ENCODE data around the gene DLX4.

DLX4 gene

DNA sequence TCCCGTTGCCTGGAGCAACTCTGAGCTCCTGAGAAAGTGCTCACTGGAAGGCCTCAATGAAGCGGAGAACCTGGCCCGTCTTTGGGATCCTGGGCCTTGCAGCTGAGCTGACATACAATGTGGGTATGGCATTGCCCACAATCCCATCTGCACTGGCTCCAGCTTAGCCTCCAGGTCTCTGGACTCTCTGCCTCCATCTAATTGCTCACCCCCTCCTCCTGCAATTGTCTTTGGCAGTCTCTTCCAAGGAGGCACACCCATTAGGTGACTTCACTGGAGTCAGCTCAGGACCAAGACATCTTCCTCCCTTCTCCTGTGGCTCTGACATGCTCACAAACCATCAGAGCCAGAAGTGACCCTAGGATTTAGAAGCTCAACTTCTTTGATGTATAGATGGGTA is 1.5 kb downstream of the DLX4 start:
- DNase-seq: no peak

DNA sequence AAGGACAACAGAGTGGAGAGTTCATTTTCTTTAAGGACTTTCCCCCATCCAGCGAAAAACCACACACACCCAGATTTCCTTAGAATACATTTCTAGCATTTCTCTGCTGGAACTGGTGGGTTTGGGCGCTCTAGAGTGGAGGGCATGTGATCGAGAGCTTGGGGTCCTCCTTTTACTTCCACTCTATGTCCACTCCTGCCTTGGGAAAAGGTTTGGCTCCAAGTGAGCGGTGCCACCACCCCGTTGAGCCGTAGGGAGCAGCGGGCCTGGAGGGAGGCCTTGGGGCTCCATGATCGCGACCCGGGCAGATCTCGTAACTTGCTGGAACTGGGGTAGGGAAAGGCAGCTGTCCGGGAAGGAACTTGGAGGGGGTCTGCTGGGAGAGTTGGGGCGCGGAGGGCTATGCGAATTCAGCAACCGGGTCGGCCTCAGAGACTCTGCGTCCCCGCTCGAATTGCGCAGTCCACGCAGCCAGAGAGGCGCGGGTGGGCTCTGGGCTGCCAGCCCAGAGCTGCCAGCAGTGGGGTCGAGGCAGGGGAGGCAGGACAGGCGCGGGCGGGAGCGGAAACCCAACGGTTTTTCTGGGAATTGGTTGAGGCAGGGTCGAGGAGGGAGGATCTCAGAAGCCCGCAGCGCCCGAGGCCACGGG is 2.3 kb downstream of the DLX4 start:
- no peak for DNase-seq

DNA sequence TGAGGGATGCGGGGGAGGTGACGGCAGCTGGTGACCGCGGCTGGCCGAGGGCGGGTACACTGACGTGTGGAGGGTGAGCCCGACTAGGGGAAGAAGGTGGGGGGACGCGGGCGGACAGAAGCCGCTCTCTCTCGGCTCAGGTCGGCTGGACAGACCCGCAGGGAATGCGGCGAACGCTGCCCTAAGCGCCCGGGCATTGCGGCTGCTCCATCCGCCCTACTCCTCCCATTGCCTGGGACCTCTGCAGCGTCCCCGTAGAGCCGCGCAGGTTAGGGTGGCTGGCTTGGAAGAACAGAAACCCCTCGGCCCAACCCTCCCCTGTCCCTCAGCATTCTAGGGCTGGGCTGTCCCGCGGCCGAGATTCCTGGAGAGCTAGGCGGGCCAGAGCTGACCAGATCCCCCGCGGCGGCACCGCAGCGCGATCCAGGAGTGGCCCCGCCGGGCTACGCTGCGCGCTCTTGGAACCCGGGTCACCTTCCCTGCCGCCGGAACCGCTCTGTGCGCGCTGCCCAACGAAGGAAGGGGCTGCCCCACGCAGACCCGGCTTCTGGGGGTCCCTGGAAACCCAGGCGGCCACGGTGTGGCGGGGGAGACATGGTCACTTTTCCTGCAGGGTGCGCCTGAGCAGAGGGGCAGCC is 3.0 kb downstream of the DLX4 start:
- DNase-seq: no peak

DNA sequence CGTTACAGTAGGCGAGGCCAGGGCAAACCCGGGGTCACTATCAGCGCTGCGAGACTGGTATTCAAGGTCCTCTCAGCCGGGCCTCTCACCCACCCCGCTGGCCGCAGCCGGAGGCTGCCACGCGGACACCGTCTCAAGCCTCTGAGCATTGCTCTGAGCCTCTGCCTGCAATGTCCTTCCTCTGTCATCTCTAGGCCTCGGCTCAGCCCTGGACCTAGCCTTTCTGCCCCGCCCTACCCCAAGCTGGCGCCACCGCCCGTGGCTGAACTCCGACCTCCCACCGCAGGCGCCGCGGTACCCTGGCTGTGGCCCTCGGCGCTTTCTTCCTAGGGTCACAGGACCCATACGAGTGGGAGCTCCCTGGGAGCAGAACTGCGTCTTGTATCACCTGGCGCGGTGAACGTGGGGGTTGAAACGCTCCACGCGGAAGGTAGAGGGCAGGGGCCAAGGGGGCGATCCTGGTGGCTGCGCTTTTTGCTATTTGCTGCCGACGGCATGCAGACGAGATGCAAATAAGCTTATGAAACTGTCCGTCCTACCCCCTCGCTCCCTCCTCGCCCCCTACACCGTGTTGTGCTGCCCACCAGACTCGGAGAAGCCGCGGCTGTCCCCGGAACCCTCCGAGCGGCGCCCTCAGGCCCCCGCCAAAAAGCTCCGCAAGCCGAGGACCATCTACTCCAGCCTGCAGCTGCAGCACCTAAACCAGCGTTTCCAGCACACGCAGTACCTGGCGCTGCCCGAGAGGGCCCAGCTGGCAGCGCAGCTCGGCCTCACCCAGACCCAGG is 3.7 kb downstream of the DLX4 start:
- DNase-seq: no peak

DNA sequence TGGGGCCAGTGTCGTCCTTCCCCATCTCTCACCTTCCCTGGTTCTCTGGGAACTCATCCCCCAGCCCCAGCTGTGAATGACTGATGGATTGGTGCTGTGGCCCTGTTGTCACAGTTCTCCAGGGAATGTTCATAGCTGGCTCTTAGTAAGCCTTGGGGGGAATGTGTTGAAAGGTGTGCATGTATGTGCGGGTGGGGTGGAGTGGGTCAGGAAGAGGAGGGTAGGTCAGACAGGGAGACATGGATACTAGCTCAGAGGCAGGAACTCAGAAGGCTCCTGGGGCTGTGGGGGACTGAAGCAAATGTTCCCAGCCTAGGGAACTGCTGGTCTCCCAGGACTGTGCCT is 4.3 kb downstream of the DLX4 start:
- DNase-seq: no peak

DNA sequence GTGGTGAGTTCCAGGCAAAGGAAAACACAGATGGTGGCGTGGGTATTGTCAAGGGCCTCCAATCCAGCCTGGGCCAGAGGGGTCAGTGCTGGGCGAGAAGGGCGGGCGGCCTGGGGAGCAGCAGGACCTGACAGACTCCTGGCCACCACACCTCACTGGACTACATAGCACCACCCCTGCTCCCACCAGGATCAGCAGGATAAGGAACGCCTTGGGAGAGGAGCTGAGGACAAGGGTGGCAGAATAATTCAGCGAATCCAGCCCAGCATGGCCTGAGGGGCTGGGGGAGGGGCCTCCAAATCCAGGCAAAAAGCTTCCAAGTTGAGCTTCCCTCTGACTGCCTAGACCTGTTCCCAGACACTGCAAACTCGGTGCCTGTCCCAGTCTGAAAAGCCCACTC is 6.5 kb downstream of the DLX4 start:
- no peak for DNase-seq

DNA sequence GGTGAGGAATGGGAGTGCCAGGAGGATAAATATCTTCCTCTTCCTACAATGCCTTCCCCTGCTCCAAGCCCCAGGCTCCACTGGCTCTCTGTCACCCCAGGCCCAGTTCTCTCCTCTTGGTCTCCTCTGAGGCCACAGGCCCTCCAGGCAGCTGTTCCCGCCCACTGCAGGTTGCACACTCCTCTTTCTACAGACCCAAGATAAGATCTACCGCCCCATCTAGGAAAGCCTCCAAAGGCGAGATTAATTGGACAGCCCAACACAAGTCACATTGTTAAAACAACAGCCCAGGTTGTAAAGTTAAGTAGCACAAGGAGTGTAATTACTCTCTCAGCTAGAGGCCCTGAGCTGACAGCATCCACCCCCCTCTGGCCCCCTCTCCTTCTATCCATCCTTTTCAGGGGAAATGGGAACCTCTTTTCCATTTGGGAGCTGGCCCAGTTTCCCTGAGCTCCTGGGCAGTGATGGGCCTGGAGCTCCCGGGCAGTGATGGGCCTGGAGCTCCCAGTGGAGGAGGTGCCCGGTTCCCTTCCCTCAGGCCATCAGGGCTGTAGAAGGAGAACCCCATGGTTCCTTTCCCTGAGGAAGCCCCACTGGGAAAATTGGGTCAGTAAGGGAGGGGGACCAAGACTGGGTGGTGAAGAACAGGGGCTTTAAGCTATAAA is 7.3 kb downstream of the DLX4 start:
- DNase-seq: no peak

DNA sequence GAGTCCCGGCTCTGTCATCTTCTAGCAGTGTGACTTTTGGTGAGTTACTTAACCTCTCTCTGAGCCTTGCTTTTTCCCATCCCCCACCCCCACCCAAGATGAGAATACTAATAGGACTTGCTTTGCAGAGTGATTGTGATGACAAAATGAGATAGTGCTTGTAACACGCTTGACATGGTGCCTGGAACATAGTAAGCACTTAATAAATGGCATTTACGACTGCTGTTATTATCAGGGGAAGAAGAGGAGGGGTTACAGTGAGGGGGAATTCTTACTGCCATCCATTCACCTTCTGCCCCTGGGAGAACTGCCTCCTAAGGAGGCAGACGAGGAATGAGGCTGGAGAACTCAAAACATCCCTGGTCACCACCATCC is 7.8 kb downstream of the DLX4 start:
- DNase-seq: no peak

DNA sequence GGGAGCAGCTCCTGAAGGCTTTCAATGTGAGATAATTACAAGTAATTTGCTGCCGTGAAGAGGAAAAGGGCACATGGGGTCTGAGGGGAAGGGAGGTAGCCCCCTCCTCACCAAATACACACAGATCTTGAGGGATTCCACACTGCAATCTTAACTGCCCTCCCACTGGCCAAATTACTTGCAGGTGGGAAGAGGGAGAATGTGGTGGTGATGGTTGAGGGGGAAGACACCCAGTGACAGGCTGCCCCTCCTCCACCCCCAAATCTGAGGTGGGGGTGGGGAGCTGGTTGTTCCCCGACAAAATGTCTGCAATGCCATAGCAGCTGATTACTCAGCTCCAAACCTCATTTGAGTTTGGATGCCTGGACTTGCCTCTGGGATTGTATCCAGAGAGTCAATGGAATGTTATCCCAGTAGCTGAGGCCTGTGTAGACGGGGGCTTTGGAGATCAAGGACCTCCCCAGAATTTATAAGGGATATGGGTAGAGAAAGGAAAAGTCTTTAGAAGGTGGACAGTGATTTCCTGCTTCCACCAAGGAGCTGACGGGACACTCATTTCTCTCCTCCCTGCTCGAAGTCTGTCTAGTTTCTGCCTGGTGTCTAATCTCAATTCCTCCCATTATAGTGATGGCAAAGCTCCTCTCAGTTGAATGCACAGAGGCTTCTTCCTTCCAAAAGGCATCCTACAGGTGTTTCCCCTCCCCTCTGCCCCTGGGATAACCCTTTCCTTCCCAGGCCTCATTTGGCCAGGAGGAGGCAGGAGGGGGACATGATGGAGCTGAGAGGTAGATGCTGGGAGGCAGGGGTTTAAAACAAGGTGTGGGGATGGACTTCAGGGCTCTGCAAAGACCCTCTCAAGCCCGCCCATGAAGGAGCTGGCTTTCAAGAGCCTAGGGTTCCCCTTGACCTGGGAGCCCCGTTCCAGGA is 8.7 kb downstream of the DLX4 start:
- DNase-seq: no peak

DNA sequence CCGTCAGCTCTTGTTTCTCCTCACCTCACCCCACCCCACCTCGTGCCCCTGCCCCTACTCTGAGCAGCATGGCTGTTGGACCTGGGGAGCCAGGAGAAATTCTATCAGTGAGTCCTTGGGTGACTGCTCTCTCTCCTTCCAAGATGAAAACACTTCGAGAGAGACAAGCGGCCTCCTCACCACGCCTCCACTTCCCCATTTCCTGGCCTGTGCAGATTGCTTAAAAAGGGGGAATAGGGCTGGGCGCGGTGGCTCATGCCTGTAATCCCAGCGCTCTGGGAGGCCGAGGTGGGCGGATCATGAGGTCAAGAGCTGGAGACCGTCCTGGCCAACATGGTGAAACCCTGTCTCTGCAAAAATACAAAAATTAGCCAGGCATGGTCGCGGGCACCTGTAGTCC is 9.5 kb downstream of the DLX4 start:
- no peak for DNase-seq

DNA sequence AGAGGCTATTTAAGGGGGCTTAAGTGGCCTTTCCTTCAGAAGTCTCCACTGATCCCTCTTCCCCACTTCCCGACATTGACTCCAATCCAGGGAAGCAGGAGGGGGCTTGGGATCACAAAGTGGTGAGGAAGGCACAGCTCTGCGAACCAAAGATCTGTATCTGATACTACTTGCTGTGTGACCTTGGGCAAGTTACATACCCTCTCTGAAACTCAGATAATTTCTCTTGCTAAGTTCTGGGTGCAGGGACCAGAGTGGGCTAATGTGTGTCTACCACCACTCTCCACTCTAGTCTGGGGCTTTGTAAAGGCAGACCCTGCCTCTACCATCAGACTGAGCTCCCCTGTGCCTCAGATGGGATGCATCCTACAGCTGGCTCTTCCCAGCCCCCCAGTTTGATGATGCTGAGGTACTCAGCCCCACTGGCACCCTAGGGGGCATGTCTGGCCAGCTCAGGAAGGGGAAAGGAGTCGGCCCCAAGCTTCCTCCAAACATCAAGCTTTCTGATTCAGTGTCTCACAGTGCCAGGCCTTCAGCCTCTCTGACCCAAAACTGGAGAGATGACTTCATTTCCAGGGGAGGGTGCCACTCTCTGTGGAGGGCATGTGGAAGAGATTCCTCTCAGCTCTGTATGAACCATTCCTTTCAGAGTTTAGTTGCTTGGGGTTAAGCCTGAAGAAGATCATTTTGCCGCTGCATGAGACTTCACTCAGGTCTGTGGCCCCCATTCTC is 10.9 kb downstream of the DLX4 start:
- DNase-seq: no peak

DNA sequence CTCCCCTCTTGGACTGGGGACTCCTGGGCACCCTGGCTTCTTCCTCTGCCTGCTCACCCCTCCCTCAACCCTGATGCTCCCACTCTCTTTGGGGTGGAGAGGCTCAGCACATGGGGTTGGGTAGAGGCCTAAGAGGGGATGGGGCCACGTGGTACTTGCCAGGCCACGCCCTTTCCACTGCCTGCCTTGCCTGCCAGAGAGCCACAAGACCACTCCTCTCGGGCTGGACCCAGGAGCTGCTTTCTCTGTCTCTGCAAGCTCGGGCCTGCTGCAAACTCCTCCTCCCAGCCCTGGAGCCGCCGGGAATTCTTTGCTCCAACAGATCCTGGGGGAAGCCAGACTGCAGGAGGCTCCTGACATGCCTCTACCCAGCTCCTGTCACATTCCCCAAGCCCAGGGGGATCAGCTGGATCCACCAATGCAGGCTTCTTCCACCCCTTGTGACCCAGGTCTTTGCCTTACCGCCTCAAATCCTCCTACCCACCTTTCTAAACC is 11.8 kb downstream of the DLX4 start:
- DNase-seq: peak; percentile 96

DNA sequence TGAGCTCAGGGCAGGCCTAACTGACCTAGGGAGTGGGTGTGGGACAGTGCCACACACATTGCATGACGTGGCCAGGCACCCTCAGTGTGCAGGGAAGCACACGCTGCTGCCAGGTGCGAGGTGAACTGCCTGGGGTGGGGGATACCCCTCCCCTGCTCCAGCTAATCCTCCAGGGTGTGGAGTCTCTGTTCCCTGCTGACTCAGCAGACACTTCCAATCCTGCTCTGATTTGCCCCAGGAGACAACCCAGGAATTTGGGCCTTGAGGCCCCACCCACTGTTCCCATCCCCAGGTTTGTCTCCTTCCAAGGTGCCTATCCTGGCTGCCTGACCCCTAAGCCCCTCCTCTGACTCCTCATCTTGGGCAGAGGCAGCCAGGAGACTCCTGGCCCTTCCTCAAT is 15.3 kb downstream of the DLX4 start:
- no peak for DNase-seq

DNA sequence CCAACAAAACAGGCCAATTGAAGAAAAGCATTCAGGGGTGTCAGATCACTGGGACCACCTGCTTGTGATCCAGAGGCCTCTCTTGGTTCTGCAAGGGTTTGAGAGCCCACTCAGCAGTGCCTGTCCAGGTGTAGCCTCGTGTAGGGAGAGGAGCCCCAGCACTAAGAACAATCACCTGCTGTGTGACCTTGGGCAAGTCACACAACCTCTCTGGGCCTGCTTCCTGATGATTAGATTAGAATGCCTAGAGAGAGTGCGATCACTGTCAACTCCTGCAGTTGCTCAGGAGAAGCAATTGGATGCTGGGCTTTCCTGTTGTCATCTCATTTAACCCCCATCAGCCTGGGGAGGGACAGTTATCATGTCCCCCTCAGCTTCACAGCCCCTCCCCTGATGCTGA is 15.8 kb downstream of the DLX4 start:
- DNase-seq: no peak

DNA sequence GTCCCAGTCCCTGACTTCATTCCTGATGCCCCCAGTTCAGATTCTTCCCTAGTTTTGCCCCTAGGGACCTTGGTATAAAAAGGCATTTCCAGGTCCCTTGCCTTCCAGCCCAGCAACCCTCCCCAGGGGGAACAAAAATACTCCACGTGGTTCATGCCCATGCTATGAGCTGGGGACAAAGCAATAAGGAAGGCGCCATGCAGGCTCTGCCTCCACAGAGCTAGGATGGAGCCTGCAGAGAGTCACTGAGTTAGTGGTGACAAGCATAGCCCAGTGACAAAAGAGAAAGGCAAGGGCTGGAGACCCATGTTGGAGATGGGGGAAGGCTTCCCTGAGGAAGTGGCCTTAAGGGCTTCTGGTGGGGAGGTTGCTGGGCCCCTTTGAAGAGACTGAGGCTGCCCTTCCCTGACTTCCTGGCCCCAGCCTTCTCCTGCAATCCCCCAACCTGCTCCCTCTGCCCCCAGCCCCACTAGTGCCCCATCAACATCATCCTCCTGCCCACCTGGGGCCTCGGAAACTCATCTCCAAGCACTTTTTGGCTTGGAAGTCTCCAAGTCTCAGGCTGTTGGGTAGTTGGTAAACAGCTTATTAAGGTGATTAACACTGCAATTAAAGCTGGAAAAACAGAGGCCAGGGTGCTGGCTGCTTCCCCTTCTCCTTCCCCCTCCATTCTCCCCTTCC is 16.5 kb downstream of the DLX4 start:
- no peak for DNase-seq

DNA sequence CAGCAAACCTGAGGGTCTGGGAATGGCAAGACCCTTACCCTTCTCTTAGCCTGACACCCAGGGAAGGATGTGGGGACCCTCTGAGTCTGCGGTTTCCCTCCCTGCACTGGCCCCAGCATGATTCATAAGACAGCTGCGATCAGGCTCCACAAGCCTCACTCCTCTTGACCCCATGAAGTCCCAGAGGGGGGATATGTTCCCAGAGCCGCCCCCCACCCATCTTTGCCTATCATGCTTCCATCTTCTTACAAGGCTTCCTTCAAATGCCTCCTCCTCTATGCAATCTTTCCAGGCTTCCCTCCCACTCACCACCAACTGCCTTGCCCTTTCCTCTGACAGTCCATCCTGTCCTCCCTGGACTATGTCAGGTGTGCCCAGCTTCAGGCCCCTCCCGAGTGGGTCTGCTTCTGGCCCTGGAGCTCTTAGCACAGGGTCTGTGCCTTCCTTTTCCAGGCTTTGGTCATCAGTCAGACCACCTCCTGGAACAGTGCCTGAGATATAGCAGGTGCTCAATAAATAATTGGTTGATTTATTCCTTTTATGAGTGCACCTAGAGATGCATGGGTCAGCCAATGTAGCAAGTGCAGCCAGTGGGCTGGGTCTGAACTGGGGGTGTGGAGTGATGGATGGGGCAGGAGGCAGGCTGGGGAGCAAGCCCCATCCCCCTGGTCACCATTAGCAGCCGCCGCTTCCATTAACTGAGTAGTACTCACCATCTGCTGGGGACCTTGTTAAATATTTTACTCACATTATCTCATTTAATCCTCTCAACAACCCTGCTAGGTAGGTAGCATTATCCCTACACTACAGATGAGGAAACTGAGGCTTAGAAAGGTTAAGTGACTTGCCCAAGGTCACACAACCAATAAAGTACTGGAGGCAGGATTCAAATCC is 17.7 kb downstream of the DLX4 start:
- DNase-seq: no peak

DNA sequence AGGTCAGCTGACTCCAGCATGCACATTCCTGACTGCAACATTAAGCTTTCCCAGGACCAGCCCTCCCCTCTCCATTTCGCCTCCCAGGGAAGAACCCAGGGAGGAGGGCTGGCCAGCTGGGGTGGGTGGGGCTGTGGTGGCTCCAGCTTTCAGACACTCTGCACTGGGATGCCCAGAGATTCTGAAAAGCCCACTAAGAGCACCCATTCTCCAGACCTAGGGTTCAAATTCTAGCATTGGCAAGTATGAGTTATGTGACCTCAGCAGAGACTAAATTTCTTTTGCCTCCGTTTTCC is 18.2 kb downstream of the DLX4 start:
- no peak for DNase-seq

DNA sequence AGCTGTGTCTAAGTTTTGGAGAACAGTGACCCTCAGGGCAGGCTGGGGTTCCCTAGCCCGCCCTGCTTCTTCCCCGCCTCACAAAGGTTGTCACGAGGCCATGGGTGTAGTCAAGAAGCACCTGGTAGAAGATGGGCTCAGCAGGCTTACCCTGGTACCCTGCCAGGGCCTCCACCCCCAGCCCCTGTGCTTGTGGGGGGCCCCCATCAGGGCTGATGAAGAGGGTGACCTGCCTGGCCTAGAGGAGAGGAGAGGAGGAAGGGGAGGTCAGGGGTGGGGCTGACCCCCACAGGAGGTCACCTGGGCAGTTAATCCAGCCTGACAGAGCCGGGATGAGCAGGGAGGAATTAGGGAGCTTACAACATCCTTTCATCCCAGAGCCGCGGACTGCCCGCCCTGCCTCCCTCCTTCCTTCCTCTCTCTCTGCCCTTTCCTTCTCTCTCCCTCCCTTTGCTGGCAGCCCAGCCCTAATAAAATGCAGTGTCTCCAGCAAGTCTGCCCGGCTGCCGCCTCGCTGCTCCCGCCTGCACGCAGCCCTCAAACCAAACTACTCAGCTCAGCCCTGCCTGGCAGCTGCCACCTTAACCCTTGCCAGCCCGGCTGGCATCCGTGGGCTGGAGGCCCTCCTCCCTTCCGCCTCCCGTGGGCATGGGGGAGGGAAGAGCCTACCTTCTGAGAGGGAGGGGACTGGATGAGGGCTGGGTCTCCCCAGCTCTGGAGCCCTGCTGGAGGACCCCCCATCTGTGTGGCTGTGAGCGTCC is 18.9 kb downstream of the DLX4 start:
- peak; percentile 79 for DNase-seq

DNA sequence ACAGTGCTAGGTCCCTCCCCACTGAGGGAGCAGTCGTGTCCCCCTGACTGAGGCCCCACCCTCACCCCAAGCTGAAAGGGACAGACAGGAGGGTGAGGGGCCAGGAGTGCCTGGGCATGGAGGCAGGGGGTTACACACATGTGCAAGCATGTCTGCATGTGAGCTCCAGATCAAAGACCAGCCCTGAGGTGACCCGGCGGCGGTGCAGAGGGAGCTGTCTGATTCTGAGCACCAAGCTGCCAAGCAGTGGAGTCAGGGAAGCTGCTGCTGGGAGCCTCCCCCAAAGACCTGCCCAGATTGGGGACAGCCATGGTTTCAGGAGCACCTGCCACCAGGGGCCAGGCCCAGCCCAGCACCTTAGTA is 20.5 kb downstream of the DLX4 start:
- DNase-seq: no peak

DNA sequence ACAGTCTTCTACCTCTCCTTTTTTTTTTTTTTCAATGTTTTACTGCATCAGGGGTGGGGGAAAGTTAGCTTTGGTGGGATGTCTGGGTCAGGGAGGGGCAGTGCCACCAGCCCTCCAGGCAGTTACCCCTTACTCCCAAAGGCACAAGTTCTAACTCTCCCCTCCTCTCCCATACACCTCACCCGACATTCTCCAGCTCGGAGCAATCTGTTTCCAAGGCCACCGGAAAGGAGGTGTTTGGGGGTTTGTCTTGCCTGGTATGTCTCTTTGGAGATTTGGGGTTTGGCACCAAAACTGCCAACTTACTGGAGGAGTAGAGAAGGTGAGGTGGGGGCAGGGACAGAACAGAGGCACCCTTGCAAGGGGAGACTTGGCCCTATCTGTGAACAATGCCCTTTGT is 21.3 kb downstream of the DLX4 start:
- no peak for DNase-seq
